Measurements from ENCODE around the gene C9orf78.
A peak's percentile ranks its signal among the peaks of the same experiment; 100 is the strongest.

C9orf78 gene

DNA sequence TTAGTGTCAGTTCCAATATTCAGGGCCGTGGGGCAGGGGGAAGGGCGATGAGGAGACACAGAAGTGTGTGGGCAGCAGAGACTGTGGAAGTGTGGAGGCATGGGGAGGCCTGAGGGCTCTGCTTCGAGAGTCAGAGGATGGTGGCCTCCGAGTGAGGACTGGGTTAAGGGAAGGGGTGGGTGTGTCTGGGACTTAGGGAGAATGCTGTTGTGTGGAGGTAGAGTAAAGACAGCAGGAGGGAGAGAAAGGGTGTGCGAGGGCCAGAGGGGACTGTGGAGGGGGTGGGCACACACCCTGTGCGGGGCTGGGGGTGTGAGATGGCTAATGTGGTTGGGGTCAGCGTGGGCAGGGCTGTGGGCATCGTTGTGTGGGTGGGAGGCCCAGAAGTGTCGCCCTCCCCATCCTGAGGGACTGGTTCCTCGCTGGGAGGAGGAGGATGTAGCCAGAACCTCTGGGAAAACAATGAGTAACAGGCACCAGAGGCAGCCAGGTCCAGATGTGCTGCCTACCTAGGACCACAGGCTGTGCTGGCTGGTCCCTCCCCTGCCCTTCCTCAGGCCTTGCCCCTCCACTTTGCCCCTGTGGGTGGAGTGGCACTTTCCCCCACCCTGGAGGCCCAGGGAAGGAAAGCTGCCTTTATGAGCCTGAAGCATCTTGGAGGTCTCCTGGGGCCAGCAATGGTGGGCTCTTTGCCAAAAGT lies 4.4 kb upstream of the C9orf78 start:
- no peak for DNase-seq

DNA sequence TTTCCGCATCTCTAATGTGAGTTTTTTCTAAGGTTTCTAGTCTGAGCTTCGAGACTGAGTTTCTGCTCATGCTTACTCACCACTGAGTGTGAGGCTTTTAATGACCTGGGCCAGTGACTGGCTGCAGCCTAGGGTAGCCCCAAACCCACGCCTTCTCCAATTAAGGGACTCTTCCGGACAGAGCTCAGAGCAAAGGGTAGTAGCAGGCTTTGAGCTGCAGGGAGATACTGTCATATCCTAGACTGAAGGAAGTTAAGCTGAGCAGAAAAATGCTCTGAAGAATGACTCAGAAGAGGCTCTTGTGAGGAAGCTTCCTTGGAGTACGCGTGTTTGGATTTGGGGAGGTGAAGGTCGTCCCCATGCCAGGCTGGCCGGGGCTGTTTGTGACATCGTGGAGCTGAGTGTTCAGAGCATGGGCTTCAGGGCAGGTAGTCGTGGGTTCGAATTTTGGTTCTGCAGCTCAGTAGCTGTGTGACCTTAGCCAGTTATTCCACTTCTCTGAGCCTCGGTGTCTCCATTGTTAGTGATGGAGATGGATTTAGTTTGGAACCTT lies 3.7 kb upstream of the C9orf78 start:
- DNase-seq = no peak

DNA sequence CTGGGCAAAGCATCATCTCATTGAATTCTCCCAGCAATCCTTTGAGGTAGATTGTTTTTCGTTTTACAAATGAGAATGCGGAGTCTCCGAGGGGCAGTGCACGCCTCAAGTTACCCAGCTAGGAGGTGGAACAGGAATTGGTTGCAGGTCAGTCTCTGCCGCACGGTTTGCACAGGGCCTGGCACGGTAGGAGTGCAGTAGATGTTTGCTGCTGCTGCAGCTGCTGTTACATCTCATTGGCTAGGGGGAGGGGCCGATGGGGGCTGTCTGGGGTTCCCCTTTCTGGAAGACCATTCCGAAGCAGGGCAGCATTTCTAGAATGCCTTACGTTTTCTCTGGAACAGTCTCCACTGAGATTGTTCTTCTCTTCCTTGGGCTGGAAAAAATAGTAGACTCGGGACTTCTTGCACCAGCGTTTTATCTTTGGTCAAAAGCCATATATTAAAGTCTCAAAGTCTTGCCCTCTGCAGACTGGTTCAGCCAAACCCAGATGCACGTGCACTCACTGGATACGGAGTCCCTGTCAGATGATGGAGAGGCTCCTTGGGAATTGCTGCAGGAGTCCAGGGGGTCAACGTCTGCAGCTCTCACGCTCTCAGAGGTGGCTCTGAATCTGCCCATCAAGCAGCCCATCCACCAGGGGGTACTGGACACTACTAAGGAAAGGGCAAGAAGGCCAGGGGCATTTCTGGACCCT lies 1.4 kb upstream of the C9orf78 start:
- DNase-seq = no peak

DNA sequence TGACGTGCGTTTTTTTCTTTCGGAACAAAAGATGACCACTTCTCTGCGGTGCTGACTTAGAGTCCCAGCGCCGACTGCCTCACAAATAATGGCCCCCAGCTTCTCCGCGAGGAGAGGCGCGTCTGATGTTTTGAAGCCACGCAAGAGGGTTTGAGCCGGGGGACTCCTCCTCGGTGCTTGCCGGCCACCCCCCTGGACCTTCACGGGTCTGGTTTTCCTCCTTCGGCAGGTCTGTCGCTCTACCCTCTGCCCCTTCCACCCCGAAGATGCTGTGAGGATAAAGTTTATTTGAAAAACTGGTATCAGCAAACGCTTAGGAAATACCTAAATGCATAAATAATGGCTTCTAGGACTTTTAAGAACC lies 767 bp upstream of the C9orf78 start:
- DNase-seq = no peak

DNA sequence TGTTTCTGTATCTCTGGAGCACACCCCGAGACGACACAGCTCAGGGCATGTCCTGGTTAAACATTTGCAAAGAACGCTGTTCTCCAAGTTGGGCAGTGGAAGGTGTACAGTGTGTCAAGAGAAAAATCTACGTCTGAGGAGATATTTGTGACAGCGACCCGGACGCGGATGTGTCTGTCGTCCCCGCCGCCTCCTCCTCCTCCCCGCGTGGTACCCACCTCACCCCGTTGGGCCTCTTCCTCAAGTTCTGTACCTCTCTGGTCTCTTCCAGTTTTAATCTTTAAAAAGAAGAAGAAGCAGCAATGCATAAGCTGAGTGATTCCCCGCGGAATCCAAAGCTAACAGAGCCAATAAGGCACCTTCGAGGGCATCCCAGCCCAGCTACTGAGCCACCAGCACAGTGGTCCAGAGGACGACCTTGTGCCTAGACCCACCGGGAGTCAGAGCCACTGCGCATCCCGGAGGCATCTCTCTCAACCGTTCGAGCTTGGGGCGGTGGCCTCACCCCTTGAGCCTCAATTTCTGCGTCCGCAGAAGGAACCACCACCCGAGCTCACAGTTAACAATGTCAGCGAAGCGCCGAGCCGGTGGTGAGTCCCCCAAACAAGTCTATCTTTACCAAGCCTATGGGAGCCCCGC lies 467 bp downstream of the C9orf78 start:
- no peak for DNase-seq

DNA sequence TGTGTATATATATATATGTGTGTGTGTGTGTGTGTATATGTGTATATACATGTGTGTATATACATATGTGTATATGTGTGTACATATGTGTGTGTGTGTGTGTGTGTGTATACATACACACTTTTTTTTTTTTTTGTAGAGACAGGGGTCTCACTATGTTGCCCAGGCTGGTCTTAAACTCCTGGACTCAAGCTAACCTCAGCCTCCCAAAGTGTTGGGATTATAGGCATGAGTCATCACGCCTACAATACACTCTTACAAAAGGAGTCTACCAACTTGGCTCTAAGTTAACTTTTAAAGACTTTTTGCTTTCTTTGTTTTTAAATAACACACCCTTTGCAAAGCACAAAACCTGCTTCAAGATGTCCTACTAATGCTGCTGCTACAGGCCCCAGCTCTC lies 2.1 kb downstream of the C9orf78 start:
- no peak for DNase-seq

DNA sequence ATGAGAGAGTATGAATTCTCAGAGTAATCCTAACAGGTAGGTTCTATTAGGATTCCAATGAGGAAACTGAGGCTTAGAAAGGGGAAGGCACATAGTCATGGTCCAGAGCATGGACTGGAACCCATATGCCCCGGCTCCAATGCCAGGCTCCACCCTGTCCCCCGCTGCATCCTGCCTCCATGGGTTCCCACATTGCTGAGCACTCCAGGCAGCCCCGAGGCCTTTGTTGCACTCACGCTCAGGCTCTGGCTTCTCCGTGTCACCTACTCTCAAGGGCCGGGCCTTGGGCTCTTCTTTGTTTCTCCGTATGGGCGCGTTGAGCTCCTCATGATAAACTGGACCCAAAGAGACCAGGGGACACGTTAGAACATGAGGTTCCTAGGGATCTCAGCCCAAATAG lies 6.1 kb downstream of the C9orf78 start:
- DNase-seq = no peak

DNA sequence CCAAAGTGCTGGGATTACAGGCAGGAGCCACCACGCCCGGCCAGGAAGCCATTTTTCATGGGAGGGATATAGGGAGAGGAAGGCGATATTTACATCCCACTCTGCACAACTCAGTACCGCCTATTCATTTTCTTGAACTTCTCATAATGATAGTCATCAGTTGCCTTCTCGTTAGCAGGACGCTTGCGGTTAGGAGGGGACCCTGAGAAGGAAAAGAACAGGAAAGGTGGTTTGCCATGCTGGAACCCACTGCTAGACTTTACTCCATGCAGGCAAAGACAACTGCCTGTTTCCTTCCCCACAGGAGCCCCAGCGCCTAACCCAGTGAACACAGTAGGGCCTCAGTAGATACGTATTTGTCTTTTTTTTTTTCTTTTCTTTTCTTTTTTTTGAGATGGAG lies 7.0 kb downstream of the C9orf78 start:
- no peak for DNase-seq

DNA sequence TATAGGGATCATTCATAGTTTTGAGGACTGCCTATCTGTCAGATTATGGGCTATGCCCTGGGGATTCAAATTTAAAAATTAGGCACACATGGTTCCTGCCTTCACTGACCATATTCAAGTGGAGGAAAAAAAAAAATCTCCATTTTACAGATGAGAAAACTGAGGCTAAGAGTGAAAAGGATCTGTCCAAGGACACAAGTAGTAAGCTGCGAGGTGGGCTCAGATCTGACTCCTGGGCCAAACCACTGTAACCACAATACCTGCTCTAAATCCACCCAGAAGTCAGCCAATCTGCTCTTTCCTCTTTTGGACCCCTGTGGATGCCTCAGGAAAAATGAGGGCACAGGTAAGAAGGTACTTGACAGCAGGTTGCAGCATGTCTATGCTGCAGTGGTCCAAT lies 8.3 kb downstream of the C9orf78 start:
- DNase-seq = no peak

DNA sequence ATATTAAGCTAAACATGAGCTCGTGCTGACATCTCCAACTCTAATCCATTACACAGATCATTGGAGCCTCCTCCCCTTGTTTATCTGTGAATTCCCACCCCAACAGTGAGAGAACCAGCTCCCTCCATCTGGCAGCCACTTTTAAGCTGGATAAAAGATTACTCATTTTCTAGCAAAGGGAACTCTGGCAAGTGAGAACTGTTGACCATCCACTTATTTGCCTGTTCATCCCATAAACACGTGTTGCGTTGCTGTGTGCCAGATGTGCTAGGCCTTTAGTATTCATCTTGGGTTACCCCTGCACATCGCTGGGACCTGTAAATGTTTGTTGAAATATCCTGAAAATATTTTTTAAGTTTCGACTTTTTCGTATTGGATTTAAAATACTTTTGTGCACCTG lies 8.7 kb downstream of the C9orf78 start:
- DNase-seq = no peak

DNA sequence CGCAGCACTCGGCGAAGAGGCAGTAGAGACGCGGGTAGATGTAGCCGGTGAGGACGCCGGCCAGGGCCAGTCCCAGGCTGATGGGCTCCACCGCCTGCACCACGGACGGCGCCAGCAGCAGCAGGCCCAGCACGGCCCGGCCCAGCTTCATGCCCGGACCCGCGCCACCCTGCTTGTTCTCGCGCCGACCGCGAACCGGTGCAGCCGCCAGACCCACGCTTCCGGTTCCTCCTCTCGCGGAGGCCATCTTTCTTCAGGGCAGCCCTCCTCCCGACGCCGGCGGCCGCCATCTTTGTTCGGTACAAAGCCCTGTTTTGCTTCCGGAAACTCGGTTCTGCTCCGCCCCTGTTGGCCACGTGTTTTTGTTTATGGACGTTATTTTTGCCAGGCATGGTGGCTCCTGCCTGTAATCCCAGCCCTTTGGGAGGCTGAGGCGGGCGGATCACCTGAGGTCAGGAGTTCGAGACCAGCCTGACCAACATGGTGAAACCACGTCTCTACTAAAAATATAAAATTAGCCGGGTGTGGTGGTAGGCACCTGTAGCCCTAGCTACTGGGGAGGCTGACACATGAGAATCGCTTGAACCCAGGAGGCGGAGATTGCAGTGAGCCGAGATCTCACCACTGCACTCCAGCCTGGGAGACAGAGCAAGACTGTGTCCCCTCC lies 11.0 kb downstream of the C9orf78 start, which contains the start of gene TOR1A:
TOR1A (minus strand) TSS at position 202 of the 667 bp plus-strand sequence; CDS start at position 151, 51 bp downstream.
- DNase-seq = peak; percentile 57 to 69

DNA sequence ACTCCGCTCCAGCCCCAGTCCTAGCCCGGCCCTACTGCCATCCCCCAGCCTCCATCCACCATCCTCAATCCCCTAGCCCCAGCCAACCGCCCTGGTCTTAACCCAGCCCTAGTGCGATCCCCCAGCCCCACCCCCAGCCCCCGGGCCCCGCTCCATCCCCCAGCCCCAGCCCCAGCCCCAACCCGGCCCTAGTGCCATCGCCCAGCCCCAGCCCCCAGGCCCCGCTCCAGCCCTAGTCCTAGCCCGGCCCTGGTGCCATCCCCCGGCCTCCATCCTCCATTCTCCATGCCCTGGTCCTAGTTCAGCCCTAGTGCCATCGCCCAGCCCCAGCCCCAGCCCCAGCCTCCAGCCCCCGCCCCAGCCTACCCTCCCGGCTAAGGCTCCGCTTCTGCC lies 11.5 kb downstream of the C9orf78 start:
- DNase-seq = no peak

DNA sequence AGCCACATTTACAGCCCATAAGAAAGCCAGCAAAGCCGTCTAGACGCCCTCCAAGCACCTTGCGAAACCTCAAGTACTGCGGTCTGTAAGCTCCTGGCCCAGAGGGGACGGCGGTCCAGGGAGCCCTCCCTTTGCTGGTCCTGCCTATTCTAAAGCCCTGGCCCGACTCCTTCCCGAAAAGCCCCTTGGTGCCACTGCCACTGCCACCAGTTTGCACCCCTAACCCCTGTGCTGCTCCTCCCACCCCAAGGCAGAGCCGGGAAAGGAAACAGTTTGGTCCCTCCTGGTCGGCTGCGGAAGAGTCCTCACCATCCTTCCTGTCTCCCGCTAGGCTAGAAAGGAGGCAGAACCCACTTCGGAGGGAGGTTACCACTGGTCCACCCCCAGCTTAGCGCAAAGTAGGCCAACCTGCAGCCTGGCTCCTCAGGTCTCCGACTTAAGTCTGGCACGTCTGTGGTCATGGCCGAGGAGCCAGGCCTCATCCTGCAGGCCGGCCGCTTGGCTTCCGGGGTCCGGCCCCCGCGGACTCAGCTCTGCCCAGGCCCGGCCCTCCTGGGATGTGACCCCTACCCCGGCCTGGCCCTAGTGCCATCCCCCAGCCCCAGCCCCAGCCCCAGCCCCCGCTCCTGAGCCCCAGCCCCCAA lies 12.1 kb downstream of the C9orf78 start:
- no peak for DNase-seq

DNA sequence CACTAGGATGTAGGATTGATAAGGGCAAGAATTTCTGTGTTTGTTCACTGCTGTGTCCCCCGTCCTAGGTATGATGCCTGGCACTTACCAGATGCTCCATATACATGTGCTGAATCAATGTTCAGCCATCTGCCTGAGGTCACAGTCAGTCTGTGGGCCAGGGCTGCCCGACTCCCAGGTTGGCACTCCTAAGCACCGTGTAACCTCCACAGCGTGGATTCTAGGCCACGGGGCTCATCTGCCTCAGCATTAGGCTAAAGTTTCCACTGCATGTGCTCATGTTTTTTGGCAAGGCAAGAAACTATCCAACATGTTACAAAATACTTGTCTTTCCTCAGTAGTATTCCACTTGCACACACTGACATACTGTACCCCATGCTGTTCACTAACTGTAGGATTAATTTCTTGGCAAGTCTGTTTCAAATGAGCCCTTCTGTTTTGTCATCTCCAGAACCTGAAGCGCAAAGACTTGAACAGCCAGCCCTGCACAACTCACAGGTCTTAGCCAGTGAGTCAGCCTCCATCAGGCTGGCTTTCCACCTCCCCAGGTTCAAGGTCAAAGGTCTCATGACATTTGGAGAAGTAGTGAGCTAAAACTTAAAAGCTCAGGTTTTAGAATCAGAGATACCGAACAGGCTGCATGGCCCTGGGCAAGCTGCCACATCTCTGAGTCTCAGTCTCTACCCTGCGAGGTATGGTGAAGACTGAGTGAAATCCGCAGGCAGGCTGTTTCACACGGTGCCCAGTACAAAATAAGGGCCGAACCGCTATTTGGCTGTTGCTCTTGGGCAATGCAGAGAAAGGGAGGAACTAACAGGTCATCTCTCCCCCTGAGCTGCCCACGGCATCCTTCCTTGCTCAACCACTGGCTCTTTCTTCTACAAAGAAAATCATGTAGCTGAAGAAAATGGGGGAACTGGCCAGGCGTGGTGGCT lies 18.3 kb downstream of the C9orf78 start:
- DNase-seq = no peak

DNA sequence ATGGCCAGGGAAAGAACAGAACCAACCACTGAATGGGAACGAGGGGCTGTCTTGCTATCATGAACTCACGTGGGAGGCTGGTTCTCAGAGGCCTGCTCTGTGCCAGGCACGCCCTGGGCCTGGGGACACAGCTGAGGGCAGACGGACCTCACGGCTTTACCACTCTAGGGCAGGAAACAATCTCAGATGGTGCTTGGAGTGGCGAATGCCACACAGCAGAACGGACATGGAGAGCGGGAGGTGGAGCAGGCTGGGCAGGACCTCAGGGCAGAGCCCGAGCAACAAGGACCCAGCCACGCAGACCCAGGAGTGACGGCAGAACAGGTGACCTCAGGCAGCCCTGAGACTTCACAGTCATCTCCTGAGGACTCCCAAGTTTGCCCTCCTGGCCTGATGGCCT lies 19.8 kb downstream of the C9orf78 start:
- no peak for DNase-seq

DNA sequence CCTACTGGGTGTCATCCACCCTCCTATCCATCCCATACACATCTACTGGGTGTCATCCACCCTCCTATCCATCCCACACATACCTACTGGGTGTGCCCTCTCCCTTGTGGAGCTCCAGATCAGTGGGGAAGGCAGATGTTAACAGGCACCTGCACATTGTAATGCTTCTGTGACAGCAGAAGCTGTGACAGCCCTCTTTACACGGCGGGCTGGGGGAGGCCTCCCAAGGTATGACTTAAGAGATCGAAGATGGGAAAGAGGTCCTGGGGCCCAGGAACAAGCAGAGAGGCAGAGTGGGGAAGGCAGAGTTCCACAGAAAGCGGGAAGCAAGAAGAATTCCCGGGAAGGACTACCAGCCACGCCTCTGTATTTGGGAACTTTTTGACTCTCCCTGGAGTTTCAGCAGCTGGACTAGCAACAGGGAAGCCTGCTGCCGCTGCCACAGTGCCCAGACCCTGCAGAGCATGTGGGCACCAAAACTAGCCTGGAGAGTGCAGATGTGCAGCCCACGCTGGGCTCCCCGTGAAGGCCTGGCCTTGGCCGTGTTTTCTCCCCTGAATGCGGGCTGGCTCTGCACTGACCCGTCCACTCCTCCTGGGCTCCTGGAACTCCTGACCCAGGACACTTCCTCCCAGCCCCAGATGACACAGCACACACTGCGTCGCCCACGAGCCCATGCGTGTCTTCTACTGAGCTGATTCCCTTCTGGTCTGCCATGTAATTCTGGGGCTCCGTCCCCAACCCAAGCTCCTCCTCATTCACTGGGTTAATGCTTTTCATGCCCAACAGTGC lies 20.4 kb downstream of the C9orf78 start:
- DNase-seq = no peak

DNA sequence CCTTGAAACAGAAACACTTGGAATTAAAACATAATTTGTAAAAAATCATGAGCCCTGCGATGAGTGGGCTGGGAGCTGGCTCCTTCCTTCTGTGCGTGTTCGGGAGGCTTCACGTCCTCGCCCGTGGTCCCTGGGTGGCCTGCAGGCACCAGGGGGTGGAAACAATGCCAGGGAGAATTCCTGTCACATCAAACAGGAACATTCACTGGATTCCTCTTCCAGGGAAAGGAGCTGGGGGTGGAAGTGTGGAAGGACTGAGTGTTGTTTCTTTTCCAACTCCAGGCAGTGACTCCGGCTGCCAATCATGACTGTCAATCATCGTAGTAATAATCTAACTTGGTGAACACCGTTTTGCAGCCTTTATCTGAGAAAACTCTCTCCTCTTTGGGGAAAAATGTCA lies 21.4 kb downstream of the C9orf78 start:
- DNase-seq = no peak

DNA sequence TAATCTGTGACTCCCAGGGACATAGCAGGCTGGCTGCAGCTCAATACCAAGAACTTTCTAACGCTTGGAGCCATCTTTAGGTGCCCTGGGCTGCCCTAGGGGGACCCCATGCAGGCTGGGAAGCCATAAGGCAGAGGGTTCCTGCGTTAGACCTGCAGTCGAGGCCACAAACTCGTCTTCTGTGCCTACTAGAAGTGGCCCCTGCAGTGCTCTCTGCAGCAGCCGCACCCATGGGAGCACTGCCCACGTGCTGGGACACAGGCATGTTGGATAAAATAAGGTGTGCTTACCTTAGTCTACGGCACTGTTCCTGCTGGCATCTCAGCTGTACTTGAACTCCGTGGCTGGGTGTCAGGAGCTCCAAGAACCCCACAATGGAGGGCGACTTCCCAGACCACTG lies 22.7 kb downstream of the C9orf78 start:
- DNase-seq = no peak

DNA sequence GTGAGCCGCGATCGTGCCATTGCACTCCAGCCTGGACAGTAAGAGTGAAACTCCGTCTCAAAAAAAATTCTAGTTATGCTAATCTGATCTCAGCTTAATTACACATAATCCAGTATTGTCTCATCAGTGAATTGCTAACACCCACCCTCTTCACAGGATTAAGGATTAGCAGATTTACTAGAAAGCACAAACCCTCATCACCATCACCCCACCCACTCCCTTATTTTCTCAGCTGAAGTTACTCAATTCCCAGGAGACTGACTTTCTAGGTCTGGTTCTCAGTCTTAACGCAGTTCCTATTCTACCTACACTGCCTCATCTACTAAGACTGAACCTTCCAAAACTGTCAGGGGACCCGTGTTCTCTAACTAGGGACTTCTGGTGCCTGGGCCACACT lies 23.1 kb downstream of the C9orf78 start:
- no peak for DNase-seq

DNA sequence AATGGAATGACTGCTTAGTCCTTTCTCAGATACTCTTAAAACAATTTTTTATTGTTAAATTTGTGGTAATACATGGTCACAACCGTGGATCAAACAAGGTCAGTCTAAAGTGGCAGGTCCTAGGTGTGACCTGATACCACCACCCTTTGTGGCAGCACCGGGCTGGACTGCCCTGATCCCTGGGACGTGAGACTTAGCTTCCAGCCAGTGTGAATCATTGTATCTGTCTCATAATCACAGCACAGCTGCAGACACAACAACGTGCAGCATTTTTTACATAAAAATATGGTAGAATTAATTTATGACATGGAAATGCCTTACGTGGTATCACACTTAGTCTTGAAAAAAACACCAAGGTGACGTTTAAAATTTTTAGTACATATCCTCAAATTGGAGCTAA lies 24.3 kb downstream of the C9orf78 start:
- DNase-seq = no peak

DNA sequence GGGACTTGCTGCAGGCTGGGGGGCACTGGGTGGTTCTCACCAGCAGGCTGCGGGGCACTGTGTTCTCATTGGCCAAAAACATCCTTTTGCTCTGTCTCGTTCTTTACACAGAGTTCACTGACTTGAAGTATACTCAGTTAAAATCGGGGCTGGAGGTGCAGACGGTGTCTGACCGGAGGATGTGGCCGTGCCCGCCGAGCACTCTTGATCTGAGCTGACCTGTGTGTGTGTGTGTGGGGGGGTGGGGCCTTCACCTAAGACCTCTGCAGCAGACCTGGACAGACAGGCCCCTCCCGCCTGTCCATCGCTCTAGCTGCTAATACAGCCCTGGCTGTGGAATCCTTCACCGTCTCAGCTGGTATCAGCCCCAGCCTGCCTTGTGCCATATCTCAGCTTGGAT lies 25.0 kb downstream of the C9orf78 start:
- no peak for DNase-seq

All from NCI-H187 (cell line).